NCI-H510A (cell line): ENCODE data around the gene PRKG1.

ENCODE experiments used
- DNase-seq: peaks from one replicate; lab custom pipeline; 2025; lab: John Stamatoyannopoulos, UW

PRKG1 gene

GRCh38 chr10:51599647-51600046 is 525.4 kb downstream of the PRKG1 start:
- no peak for DNase-seq

- DNase-seq, result no peak
Observed at GRCh38 chr10:51602326-51602725, 528.0 kb downstream of the PRKG1 start.

- DNase-seq, result no peak
Observed at GRCh38 chr10:51604579-51604978, 530.3 kb downstream of the PRKG1 start.

- DNase-seq, result no peak
Observed at GRCh38 chr10:51606825-51607462, 532.7 kb downstream of the PRKG1 start.

- DNase-seq, result no peak
Observed at GRCh38 chr10:51607463-51607835, 533.2 kb downstream of the PRKG1 start.

- no peak for DNase-seq
Observed at GRCh38 chr10:51608211-51608610, 533.9 kb downstream of the PRKG1 start.

- no peak for DNase-seq
Observed at GRCh38 chr10:51615764-51616298, 541.5 kb downstream of the PRKG1 start.

- DNase-seq, result no peak
Observed at GRCh38 chr10:51617576-51618235, 543.4 kb downstream of the PRKG1 start.

GRCh38 chr10:51619365-51619764 is 545.1 kb downstream of the PRKG1 start:
- DNase-seq, result no peak

- no peak for DNase-seq
Observed at GRCh38 chr10:51620131-51620530, 545.8 kb downstream of the PRKG1 start.

- no peak for DNase-seq
Observed at GRCh38 chr10:51624013-51624412, 549.7 kb downstream of the PRKG1 start.

- DNase-seq, result no peak
Observed at GRCh38 chr10:51629934-51630639, 555.8 kb downstream of the PRKG1 start.

- DNase-seq, result no peak
Observed at GRCh38 chr10:51630640-51631005, 556.3 kb downstream of the PRKG1 start.

- no peak for DNase-seq
Observed at GRCh38 chr10:51635436-51635835, 561.1 kb downstream of the PRKG1 start.

- no peak for DNase-seq
Observed at GRCh38 chr10:51638211-51638610, 563.9 kb downstream of the PRKG1 start.

GRCh38 chr10:51638737-51639136 is 564.5 kb downstream of the PRKG1 start:
- no peak for DNase-seq

GRCh38 chr10:51640120-51640819 is 566.0 kb downstream of the PRKG1 start:
- DNase-seq, result no peak

- no peak for DNase-seq
Observed at GRCh38 chr10:51642581-51642980, 568.3 kb downstream of the PRKG1 start.

- DNase-seq, result no peak
Observed at GRCh38 chr10:51643734-51644133, 569.4 kb downstream of the PRKG1 start.

- DNase-seq, result no peak
Observed at GRCh38 chr10:51649064-51649463, 574.8 kb downstream of the PRKG1 start.

GRCh38 chr10:51651063-51651462 is 576.8 kb downstream of the PRKG1 start:
- no peak for DNase-seq

- DNase-seq, result no peak
Observed at GRCh38 chr10:51653025-51653424, 578.7 kb downstream of the PRKG1 start.

GRCh38 chr10:51654918-51655317 is 580.6 kb downstream of the PRKG1 start:
- DNase-seq, result no peak
